Left cardiac atrium (tissue), 4 donors: ENCODE data around the gene ETF1. TPM values are rescaled to one million over a fixed set of nuclear protein-coding genes. Genes with fewer than 3 reads are reported as not detected.

Source experiments
- ATAC-seq, 2 donors: fragments of 200-7000 bp; cut with Tn5 transposase; one replicate each; pipeline ENCODE4 v1.9.1; 2020; ENCODE audit warnings: mild to moderate bottlenecking in 2 of 2, moderate library complexity in 2 of 2
- DNase-seq: peaks from one replicate; pipeline ENCODE4 v3.0.0-alpha.2; 2020
- intact Hi-C, 2 donors: fragments of 100-400 bp; cut with DNase I; formaldehyde crosslinking; loops; one replicate each; pipeline versions ENCODE4 v1.14.1 to v1.15.1; 2022 to 2023
- total RNA-seq, 2 donors: library from RNA; stranded (reverse); fragmentation: NEBNext Ultra II Directional; extraction: Animal tissue kit (Norgen Biotek cat#: 25700); gene quantifications; one replicate each; pipeline ENCODE4 v1.2.1, GENCODE V29; 2021
- donor health status: DM: no; HTN: yes; CAD: no.
- donor health status: DM: no; HTN: yes; CAD: no; lungs with severe emphysema.
- donor health status: DM: yes; HTN: yes; CAD: no.
- donor health status: Dilated cardiomyopathy.

Gene ETF1
- total RNA-seq, 2 donors from 2014 or later, result 74.0 to 106 TPM

DNA sequence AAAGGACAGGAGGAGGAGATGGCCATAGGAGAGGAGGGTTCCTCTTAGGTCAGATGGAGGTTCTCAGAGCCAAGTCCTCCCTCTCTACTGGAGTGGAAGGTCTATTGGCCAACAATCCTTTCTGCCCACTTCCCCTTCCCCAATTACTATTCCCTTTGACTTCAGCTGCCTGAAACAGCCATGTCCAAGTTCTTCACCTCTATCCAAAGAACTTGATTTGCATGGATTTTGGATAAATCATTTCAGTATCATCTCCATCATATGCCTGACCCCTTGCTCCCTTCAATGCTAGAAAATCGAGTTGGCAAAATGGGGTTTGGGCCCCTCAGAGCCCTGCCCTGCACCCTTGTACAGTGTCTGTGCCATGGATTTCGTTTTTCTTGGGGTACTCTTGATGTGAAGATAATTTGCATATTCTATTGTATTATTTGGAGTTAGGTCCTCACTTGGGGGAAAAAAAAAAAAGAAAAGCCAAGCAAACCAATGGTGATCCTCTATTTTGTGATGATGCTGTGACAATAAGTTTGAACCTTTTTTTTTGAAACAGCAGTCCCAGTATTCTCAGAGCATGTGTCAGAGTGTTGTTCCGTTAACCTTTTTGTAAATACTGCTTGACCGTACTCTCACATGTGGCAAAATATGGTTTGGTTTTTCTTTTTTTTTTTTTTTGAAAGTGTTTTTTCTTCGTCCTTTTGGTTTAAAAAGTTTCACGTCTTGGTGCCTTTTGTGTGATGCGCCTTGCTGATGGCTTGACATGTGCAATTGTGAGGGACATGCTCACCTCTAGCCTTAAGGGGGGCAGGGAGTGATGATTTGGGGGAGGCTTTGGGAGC is 74.7 kb downstream of the ETF1 start:
- DNase-seq (no peak), ATAC-seq (no peak)
- intact Hi-C loops, result no loop called here

DNA sequence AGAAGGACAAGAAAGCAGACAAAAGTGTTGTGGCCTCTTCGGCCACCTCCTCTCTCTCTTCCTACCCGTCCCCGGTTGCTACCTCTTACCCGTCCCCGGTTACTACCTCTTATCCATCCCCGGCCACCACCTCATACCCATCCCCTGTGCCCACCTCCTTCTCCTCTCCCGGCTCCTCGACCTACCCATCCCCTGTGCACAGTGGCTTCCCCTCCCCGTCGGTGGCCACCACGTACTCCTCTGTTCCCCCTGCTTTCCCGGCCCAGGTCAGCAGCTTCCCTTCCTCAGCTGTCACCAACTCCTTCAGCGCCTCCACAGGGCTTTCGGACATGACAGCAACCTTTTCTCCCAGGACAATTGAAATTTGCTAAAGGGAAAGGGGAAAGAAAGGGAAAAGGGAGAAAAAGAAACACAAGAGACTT is 75.3 kb downstream of the ETF1 start:
- ATAC-seq (no peak), DNase-seq (no peak)
- intact Hi-C loops, result no loop called here

DNA sequence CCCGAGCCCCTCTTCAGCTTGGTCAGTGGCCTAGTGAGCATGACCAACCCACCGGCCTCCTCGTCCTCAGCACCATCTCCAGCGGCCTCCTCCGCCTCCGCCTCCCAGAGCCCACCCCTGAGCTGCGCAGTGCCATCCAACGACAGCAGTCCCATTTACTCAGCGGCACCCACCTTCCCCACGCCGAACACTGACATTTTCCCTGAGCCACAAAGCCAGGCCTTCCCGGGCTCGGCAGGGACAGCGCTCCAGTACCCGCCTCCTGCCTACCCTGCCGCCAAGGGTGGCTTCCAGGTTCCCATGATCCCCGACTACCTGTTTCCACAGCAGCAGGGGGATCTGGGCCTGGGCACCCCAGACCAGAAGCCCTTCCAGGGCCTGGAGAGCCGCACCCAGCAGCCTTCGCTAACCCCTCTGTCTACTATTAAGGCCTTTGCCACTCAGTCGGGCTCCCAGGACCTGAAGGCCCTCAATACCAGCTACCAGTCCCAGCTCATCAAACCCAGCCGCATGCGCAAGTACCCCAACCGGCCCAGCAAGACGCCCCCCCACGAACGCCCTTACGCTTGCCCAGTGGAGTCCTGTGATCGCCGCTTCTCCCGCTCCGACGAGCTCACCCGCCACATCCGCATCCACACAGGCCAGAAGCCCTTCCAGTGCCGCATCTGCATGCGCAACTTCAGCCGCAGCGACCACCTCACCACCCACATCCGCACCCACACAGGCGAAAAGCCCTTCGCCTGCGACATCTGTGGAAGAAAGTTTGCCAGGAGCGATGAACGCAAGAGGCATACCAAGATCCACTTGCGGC is 75.9 kb downstream of the ETF1 start:
- ATAC-seq (no peak), DNase-seq (peak; percentile 45)
- intact Hi-C loops, result no loop called here

DNA sequence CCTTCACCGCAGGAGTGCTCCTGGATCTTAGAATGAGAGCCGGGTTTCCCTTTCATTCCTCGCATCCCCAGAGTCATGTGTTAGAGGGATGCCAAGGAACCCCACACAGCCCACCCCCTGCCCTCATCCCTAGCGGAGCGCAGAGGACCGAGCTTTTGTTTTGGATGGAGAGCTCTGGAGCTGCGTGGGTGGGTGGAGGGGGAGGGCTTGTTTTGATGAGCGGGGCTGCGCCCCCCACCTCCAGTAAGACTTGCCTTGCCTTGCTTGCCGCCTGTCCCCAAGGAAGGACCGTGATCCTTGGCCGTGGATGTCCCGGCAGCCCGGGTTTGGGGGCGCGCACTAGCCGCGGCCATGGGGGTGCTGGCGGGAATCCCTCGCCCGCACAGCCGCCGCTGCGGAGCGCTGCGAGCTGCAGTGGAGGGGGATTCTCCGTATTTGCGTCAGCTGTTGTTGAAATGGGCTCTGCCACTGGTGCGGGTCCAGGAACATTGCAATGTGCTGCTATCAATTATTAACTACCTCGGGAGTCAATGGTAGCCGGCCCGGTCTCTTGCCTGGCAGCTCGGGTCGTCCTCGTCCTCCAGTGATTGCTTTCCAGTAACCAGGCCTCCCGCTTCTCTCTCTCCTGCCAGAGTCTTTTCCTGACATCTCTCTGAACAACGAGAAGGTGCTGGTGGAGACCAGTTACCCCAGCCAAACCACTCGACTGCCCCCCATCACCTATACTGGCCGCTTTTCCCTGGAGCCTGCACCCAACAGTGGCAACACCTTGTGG is 76.7 kb downstream of the ETF1 start:
- no peak for ATAC-seq
- intact Hi-C loops, result no loop called here
- DNase-seq, result no peak

DNA sequence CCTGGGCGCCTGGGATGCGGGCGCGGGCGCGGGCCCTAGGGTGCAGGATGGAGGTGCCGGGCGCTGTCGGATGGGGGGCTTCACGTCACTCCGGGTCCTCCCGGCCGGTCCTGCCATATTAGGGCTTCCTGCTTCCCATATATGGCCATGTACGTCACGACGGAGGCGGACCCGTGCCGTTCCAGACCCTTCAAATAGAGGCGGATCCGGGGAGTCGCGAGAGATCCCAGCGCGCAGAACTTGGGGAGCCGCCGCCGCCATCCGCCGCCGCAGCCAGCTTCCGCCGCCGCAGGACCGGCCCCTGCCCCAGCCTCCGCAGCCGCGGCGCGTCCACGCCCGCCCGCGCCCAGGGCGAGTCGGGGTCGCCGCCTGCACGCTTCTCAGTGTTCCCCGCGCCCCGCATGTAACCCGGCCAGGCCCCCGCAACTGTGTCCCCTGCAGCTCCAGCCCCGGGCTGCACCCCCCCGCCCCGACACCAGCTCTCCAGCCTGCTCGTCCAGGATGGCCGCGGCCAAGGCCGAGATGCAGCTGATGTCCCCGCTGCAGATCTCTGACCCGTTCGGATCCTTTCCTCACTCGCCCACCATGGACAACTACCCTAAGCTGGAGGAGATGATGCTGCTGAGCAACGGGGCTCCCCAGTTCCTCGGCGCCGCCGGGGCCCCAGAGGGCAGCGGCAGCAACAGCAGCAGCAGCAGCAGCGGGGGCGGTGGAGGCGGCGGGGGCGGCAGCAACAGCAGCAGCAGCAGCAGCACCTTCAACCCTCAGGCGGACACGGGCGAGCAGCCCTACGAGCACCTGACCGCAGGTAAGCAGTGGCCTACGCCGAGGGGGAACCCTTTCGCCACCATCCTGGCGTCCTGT is 77.5 kb downstream of the ETF1 start, which contains the start of gene EGR1:
Gene EGR1 (plus strand): TSS at position 219 of the 864 bp plus-strand sequence. CDS start 283 bp downstream, at position 502.
- peak; percentile 70 to 73 for ATAC-seq
- peak; percentile 97 for DNase-seq
- intact Hi-C loops, result no loop called here

DNA sequence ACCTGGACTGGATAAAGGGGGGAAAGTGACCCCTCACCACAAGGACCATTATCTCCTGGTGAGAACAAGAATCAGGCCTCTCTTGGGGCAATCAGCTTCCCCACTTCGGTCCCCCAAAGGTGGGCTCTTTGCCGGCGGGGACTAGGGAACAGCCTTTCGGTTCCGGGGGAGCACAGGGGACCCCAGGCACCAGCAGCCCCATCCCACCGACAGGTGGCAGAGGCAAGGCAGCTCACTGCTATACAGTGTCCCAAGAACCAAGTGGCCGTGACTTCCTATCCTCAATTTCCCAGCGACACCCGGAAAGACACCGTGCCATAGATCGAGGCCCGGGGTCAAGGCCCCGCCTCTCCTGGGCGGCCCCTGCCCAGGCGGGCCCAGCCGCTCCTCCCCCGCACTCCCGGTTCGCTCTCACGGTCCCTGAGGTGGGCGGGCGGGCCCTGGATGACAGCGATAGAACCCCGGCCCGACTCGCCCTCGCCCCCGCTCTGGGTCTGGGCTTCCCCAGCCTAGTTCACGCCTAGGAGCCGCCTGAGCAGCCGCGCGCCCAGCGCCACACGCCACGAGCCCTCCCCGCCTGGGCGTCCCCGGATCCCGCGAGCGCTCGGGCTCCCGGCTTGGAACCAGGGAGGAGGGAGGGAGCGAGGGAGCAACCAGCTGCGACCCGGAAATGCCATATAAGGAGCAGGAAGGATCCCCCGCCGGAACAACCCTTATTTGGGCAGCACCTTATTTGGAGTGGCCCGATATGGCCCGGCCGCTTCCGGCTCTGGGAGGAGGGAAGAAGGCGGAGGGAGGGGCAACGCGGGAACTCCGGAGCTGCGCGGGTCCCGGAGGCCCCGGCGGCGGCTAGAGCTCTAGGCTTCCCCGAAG is 78.4 kb downstream of the ETF1 start:
- intact Hi-C loops, result no loop called here
- ATAC-seq (peak; percentile 85 to 89), DNase-seq (peak; percentile 96)

DNA sequence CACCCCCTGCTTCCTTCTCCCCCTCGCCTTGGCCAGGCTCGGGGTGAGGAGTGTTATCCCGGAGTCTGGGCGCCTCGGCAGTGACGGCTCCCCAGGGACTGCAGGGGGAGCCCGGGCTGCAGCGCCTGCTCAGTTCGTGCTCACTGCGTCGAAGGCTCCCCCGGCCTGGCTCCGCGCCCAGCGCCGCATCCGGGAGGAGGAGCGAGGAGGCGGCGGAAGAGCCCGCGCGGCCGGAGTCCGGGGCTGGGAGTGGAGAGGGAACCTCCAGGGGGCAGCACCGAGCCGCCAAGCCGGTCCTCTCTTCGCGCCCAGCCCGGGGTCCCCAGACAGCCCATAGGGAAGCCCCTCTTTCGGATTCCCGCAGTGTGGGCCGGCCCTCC is 79.0 kb downstream of the ETF1 start:
- peak; percentile 74 to 79 for ATAC-seq
- intact Hi-C loops, result no loop called here
- DNase-seq, result peak; percentile 96

DNA sequence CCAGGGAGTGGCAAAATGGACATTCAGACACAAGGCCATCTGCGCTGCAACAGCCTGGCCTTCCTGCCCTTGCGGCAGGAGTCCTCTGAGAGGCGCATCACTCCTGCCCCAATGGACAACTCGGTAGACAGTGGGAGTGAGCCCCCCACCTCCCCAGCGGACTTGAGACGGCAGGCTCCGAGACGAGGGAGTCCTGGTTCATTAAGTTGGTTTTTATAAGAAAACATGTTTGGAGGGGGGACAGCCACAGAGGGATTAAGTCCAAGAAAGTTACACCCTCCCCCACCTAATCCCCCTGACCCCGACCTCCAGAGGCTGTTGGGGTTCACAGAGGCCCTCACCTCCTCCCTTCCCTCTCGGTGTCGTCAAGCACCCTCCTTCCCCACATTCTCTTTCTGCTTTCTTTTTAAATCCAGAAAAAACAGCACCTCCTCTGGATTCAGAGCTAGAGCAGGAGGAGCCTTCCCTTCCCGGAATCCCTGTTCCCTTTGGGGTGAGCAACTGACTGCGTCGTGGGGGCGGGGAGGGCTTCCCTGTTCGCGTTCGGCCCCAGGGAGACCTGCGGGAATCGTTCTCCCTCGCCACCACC is 79.5 kb downstream of the ETF1 start:
- ATAC-seq (no peak), DNase-seq (peak; percentile 47)
- intact Hi-C loops, result no loop called here

DNA sequence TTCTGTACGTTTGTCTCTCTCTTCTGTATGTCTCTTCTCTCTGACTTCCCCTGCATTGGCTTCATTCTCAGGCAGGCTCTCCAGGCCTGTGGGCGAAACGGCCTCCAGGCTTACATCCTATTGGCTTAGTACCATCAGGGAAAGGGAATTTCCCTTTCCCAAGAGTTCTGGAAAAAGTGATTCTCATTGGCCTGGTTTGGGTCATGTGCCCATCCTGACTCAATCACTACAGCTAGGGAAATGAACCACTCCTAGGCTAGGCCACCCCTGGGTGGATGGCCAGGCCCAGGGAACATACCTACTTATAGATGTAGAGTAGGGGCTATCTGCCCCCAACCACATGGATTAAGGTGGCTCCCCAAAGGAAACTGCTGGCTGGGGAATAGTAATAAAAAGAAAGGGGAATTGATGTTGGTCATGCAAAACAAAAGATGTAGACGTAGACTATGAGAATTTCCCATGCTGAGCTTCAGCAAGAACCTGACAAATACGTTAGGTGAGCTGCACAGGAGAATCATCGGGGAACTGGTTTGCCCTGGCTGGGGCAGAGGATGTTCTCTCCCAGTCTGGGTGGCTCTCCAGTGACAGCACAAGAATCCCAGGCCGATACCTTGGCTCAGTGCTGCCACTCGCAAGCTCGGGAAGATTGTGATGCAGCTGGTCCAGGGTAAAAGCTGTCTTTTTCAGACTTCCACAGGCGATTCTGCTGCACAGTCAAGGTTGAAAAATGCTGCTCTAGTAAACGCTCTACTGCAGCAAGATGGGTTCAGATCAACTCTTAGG is 81.5 kb downstream of the ETF1 start:
- intact Hi-C loops, result no loop called here
- DNase-seq (peak; percentile 61), ATAC-seq (no peak)

DNA sequence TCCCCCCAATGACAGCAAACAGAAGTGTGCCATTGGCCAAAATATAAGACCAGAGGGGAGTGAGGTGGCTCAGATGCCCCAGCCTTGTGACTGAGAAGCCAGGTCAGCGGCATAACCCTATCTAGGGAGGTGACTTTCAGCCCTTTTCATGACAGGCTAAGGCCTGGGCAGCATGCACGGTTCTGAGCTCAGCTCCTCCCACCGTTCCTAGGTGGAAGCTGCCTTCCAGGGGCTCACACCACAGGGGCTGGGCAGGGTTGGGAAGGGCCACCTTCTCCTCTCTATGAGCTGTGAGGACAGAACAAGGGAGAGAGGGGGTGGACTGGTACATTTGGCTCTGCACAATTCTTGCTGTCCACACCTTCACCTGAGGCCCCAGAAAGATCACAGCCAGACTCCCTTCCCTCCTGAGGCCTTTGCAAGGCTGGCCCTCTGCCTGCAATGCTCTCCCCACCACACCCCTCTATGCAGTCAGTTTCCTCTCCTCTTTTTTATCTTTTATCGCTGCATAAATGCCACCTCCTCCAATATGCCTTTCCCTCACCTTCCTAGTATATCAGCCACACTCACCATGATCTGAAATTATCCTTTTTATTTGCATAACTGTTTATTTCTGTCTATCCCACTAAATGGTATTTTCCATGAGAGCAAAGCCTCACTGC is 82.9 kb downstream of the ETF1 start:
- peak; percentile 21 for DNase-seq
- intact Hi-C loops, result no loop called here
- no peak for ATAC-seq

DNA sequence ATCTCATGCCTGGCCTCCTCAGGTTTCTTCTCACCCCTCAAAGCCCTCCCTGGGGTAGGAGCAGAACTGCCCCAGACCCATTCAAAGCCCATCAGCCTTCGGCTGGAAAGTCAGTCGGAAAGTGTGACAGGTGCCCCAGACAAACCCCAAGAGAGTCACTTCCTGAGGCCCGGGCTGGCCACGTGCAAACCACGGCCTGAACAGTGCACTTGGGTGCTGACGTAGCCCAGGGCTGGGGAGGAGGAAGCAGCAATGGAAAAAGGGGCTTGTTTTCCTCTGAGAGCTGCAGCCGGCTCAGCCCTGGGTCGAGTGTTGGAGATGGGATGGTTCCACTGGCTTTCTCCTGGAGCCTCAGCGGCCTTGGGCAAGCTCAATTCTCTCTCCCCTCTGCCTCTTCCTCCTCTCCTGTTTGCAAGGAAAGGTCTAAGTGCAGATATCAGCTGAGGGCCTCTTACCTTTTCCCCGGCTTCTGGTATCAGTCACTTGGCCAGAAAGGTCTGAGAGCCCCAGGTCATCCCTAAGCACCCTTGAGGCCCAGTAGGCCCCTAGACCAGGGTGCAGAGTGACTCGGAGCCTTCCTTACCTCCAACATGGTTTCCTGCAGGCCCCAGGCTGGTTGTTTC is 83.6 kb downstream of the ETF1 start:
- DNase-seq (peak; percentile 73), ATAC-seq (no peak)
- intact Hi-C loops, result no loop called here

DNA sequence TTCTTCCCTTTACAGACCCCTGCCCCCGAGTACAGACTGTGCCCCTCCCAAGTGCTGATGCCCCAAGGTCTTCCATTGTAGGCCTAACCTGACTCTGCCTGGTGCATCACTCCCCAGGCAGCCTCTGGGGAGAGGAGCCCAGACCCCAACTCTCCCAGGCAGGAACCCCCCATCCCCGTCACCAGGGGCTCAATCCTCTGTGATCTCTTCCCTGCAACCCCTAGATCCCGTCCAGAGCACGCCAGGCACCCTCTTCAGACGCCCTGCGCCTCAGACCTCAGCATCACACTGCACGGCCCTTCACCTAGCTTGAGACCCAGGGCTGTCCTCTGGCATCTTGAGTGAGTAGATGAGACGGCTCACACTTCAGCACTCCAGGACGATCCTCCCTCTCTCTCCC is 84.2 kb downstream of the ETF1 start:
- ATAC-seq, result no peak
- intact Hi-C loops, result no loop called here
- peak; percentile 12 for DNase-seq

DNA sequence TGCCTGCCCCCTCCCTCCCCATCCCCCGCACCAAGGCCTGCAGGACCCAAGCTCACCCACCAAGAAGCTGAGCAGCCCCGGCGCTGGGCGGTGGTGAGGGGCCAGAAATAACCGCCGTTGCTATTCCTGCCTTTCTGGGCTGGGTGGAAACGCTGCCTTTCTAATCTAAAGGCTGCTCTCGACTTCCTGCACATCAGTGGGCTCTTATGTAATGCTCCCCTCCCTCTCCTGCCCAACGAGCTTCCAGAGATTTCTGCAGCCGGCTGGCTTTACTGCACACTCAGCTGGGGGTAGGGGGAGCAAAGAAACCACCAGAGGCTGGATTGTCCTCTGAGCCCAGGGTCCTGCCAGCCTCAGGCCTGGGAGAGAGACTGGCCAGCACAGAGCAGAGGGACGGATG is 84.7 kb downstream of the ETF1 start:
- intact Hi-C loops, result no loop called here
- peak; percentile 4 to 33 for ATAC-seq

DNA sequence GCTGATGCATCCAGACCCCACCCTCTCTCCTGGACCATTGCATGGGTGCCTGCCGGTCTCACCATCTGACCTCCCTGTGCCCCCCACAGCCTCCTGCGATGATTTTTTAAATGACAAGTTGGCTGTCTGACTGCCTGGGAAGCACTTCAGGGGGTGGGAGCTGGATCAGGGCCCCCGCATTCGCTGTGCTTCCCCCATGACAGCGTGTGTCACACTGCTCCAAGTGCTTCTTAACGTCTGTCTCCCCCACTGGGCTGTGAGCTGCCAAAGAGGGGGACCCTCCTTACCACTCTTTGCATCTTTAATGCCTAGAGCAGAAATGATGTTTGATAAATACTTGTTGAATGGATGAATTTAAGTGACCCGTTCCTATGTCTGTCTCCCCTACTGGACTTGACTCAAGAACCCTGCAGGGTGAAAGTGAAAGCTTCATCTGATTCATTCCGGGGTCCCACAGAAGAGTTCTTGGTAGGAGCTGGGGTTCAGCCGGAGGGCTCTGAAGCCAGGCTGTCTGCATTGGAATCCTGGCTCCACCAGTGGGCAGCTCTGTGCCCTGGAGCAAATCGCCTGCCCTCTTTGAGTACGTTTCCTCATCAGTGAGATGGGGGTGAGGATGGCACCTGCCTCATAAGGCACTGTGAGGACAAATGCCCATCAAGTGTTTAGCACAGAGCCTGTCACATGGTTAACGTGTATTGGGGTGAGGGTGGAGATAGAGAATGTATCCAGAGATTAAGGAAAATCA is 85.3 kb downstream of the ETF1 start:
- peak in 1 of 2 donors; percentile 14 for ATAC-seq
- intact Hi-C loops, result no loop called here
- DNase-seq, result peak; percentile 15

More for the DNA sequence above, 84.7 kb downstream of the ETF1 start:
- DNase-seq, result peak; percentile 28
